ENCODE data around the gene RNASE12.
"Not testable (repeated sequence)": the region's sequence is repeated elsewhere in the genome, so short reads cannot be mapped to it uniquely, and the experiment has no call there.

The RNASE12 gene

DNA sequence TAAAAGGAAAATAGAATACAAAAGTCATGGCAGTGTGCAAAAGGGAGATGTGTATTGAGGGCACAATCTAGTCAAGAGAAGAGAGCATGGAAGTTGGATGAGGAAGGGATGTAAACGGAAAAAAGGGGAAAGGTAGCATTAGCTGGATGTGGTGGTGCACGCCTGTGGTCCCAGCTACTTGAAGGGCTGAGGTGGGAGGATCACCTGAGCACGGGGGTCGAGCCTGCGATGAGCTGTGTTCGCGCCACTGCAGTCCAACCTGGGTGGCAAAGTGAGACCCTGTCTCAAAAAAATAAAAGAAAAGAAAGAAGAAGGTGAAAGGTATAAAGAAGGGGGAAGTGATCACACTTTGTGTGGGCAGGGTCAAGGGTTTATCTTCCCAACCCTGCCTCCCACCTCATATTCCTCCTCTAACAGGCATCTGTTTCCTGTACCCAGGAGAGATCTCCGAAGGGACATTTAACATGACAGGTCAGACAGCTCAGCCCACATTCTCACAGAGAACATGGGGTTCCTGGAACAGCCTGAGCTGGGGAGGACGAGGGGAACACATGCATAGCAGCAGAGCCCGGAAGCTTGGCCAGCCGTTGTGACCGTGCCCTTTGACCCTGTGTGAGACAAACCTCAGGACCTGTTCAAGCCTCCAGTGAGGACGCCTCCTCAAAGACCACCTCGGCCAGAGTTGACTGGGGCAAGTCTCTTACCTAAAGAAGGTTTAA is 12.2 kb downstream of the RNASE12 start:
- DNase-seq = no peak

DNA sequence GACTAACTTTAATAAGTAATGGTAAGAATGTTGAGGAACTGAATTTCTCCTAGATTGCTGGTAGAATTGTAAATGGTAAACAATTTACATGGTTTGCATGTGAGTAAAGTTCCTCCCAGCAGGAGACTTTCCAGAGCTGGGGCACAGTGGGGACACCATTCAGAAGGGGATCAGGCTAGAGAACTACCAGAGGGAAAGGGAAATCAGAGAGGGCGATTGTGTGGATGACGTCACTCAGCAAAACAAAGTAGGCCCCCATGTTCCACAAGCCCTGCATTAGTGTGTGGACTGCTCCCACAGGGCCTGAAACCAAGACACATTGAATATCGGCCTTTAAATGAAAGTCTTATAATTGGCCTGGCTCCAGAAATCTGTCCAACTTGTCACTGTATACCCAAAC is 12.9 kb downstream of the RNASE12 start:
- no peak for DNase-seq

DNA sequence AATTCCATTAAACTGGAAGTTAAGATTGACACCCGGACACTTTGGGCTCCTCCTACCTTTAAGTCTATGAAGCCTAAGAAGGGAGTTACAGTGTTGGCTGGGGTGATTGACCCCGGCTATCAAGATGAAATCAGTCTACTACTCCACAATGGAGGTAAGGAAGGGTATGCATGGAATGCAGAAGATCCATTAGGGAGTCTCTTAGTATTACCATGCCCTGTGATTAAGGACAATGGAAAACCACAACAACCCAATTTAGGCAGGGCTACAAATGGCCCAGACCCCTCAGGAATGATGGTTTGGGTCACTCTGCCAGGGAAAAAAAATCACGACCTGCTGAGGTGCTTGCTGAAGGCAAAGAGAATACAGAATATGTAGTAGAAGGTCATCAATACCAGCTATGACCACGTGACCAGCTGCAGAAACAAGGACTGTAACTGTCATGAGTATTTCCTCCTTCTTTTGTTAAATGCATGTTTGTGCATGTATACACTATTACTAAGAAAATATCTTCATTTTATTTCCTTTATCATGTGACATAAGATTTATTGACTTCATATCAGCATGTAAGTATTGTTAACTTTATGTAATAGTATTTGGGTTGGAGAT is 18.7 kb downstream of the RNASE12 start:
- DNase-seq = not testable (repeated sequence)

DNA sequence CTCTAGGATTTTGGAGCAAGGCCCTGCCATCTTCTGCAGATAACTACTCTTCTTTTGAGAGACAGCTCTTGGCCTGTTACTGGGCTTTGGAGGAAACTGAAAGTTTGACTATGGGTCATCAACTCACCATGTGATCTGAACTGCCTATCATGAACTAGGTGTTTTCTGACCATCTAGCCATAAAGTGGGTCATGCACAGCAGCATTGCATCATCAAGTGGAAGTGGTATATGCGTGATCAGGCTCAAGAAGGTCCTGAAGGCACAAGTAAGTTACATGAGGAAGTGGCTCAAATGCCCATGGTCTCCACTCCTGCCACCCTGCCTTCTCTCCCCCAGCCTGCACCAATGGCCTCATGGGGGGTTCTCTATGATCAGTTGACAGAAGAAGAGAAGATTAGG is 20.5 kb downstream of the RNASE12 start:
- DNase-seq = not testable (repeated sequence)

DNA sequence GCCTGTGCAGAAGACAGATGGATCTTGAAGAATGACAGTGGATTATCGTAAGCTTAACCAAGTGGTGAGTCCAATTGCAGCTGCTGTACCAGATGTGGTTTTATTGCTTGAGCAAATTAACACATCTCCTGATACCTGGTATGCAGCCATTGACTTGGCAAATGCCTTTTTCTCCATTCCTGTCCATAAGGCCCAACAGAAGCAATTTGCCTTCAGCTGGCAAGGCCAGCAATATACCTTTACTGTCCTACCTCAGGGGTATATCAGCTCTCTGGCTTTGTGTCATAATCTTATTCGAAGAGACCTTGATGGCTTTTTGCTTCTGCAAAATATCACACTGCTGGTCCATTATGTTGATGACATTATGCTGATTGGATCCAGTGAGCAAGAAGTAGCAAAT is 21.3 kb downstream of the RNASE12 start:
- DNase-seq = not testable (repeated sequence)

DNA sequence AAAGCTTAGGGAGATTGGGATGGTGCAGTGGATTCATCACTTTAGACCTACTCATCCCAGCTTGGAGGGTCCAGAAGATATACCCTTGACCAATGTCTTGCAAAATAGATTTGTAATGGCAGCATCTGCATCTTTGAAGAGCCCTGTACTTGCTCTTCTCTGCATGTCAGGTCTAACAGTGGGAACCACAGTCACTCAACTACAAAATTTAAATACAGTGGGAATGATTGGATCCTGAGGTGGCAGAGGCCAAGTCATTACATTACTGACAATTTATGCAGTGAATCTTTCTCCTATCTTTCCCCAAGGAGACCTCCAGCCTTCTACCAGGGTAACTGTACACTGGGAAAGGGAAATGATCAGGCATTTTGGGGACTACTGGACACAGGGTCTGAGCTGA is 22.1 kb downstream of the RNASE12 start:
- DNase-seq = no peak

DNA sequence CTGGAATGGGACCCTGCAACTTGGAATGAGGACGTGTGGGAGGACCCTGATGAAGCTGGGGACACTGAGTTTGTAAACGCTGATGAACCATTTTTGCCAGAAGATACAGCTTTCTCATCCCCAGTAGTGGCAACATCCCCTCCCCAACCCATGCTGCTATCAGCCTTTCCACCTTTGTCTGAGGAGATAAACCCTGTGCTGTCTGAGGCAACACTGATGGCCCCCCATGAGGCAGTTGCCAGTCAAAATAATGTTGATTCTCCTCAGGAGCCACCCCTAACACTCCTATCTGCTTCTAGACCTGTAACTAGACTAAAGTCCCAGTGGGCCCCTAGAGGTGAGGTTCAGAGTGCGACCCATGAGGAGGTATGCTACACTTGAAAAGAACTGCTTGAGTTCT is 22.8 kb downstream of the RNASE12 start:
- no peak for DNase-seq

DNA sequence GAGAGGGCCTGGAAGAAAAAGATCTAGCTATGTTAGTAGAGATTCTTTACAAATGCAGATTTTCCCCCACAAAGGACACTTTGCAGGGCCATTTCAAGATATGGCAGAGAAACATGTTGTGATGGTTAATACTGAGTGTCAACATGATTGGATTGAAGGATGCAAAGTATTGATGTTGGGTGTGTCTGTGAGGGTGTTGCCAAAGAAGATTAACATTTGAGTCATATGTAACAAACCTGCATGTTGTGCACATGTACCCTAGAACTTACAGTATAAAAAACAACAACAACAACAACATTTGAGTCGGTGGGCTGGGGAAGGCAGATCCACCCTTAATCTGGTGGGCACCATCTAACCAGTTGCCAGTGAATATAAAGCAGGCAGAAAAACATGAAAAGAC is 24.0 kb downstream of the RNASE12 start:
- DNase-seq = not testable (repeated sequence)

DNA sequence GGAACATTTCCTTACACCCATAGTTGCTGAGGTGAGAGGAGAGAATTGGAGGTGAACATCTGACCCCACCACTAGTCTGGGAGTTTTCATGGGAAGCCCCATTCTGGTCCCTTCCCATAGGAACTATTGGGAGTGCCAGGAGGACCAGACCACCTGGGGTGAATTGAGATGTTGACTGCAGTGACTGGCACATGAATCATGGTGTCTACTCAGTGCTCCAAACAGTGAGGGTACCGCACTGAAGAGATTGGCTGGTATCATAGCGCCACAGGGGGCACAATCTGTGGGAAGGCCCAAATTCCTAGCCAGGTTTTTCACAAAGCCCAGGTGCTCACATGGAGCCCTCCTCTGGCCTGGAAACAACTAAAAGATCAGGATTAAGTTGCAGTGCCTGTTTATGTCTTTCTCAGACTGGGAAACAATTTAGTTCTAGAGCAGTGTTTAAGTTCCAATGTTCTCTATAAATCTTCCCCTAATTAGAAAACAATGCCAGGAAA is 26.6 kb downstream of the RNASE12 start:
- DNase-seq = no peak

DNA sequence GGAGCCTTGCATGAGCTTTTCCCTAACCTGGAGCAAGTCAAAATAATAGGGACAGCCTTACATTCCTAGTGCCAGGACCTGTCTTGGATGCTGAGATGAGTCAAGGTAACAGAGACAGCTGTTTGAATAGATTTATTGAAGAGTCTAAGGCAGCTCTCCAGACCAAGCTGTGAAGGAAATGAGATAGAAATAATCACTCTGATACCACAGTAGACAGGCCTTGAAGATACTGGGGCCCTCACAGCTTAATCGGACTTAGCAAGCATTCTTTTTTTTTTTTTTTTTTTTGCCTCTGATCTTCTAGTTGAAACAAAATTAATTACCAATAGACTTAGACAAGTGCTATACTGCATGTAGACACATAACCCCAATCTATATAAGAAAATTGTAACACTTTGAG is 27.2 kb downstream of the RNASE12 start:
- no peak for DNase-seq

DNA sequence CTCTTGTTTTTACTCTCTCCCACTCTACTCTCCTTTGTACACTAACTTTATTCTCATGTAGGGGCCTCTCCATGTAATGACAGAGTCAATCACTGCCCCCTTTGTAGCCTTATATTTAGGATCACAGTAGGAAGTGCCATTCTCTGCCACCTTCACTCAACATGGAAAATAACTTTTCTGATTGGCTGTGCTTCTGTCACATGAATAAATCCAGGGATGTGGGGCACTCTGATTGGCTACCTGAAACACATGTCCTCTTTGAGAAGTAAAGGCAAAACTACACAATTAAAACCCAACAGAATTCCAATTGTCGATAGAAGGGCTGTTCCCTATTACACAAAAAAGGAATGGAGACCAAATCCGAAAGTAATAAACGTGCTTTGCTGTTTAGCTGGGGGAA is 30.2 kb downstream of the RNASE12 start, which contains the start of gene RNASE9:
TSS of gene RNASE9 (minus strand) at position 87 of the 400 bp plus-strand sequence.
- no peak for DNase-seq

DNA sequence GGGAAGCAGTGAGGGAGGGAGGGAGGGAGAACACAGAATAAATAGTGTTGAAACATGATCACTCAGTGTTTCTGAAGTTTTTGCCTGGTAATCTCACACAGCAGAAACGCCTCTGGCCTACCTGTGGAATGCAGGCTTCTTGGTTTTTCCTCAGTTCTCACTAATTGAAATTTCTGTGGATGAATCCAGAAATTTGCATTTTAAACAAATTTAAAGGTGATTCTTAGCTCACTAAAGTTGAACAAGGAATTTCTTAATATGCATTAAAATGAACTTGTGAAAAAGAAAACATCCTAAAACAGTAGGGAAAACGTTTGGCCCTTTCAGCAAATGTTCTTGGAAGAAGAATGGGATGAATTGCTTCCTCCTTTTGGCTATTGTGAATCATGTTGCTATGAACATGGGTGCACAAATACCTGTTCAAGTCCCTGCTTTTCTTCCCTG is 31.7 kb downstream of the RNASE12 start:
- DNase-seq = no peak

DNA sequence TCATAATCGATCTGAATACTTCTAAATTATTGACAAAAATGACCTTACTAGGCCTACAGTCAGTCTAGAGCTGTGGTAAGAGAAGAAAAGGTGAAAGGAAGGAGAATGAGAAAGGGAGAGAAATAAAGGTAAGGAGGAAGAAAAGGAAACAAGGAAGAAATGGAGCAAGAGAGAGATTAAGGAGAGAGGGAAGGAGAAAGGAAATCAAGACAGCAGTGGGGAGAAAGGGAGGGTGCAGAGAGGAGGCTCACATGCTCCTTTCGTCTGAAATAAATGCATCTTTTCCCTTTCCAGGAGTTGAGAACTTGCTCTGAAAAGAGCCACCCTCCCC is 34.0 kb downstream of the RNASE12 start:
- no peak for DNase-seq

DNA sequence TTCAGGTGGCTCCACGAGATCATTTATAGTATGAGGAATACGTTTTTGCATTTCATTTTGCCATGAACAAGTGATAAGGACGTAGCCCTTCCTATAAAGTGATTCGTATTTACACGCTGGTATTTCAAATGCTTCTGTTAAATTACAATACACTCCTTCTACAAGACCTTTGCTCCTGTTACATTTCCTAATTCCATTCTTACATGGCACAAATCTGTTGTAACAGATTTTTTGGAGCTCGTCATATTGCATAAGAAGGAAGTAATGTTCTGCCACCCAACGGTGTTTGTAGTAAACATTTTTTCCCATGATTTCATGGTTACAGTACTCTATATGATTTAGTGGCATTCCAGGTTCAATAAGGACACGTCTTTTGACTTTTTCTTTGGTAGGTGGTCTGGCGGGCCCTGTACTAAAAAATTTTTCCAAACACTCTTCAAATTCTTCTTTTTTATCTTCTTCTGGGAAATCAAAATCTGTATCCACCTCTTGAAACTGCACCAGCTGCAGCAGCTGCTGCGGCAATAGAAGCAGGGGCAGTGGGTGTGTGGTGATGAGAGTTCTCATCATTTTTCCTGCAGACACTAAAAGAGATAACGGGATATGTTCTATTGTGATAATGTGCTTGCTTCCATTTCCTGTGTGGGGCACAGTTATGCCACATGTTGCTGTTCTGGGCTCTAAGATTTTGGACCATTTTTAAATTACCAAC is 34.5 kb downstream of the RNASE12 start:
- DNase-seq = no peak

DNA sequence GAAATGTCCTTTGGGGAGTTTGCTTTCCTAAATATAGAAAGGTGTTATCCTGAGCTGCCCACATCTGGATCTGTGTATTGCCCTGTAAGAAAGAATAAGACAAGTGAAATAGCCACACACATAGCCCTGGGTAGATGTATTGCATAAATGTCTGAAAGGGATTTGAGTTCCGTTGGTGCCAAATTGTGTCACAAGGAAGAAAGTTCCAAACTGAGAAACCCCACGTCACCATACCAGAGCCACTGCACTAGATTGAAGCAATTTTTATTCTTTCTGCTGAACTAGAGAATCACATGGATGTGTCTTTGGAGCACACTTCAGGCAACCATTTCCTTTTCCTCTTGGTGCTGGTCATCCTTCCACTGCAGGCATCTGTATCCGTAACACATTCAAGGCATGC is 35.3 kb downstream of the RNASE12 start:
- DNase-seq = no peak

DNA sequence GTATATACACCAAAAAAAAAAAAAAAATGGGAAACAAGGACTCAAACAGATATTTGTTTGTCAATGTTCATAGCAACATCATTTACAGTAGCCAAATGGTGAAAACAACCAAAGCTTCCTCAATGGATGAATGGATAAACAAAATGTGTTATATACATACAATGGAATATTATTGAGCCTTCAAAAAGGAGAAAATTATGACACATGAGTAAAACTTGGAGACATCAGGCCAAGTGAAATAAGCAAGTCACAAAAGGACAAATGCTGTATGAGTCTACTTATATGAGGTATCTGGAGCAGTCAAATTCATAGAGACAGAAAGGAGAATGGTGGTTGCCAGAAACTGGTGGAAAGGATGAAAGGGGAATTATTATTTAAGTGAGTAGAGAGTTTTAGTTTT is 38.2 kb downstream of the RNASE12 start:
- DNase-seq = no peak

DNA sequence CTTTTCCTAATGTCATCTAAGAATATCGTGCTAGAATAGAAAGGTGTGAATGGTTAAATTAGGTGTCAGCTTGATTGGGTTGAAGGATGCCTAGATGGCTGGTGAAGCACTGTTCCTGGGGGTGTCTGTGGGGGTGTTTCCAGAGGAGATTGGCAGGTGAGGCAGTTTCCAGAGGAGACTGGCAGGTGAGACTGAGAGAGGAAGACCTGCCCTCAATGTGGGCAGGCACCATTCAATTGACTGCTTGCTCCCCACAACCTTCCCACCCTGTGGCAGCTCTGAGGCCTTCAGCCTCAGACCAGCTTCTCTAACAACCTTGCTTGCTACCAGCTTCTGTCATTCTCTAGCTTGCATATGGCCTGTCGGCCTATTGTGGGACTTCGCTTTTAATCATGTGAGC is 39.6 kb downstream of the RNASE12 start:
- no peak for DNase-seq

DNA sequence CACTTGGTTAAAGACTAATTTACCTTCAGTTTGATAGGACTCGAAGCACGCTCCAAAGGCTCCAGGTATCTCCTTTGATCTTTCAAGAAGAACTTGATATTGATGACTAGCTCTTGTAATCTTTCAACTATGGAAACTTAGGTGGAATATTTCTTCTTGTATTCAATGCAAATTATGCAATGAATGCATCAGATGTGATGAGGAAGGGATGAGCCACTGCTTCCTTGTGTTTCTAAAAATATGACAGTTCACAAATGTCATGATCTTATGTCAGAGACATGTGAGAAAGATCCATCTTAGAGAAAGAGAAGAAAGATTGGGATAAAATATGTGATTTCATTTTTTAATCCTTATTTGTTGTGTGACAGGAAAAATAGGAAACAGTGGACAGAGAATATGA is 40.2 kb downstream of the RNASE12 start:
- no peak for DNase-seq

DNA sequence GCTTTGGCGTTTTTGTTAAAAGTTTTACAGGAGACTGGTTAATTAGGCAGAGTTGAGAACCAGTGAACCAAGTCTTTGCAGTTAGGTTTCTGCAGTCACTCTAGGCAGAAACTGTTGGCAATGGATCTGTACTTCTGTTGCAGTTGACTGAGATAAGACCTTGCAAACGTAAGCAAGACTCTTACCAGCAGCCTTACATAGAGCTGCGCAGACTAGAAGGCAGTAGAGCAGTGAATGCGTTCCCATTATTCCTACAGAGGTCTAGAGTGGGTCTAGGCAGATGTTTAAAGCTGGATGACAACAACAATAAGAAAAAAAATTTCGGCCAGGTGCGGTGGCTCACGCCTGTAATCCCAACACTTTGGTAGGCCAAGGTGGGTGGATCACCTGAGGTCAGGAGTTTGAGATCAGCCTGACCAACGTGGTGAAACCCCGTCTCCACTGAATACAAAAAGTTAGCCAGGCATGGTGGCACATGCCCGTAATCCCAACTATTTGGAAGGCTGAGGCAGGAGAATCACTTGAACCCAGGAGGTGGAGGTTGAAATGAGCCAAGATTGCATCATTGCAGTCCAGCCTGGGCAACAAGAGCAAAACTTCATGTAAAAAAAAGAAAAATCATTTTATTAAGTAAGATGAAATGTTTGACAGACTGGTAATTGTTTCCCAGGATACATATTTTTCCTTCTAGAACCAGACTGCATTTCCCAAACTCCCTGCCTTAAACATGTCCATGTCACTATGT is 42.6 kb downstream of the RNASE12 start:
- DNase-seq = no peak

DNA sequence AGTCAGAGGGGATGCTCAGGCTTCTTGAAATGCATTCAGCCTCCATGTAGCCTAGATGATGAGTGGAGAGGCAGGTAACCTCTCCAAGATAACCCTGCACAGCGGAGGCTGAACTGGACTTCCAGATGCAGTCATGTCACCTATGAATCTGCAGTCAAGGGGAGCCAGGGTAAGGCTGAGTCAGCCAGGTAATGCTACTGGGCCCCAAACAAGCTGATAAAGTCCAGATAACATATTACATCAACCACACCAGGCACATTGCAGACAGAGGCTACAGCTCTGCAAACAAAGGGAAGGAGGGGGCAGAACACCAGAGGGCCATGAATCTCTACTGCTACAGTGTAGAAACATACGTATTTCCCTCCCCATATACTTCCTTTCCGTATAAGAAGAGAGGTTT is 44.3 kb downstream of the RNASE12 start:
- no peak for DNase-seq
